Vagina (tissue), 2 donors: Measurements from ENCODE around the gene TTC7B. TPM values are rescaled to one million over a fixed set of nuclear protein-coding genes. Genes with fewer than 3 reads are reported as not detected.

Experiments used
- DNase-seq, 2 donors: peaks; one replicate each; pipeline ENCODE4 v3.0.0-alpha.2; 2017; ENCODE audit errors: extremely low spot score in 2 of 2
- H3K27ac ChIP-seq: fragments of 200-600 bp; sonication (generic); one replicate; pipeline ENCODE4 v1.5.1; 2019
- H3K27me3 ChIP-seq: fragments of 200-600 bp; sonication (generic); one replicate; pipeline ENCODE4 v1.5.1; 2019
- H3K36me3 ChIP-seq, 2 donors: fragments of 200-600 bp; sonication (generic); one replicate each; pipeline ENCODE4 v1.5.1; 2017 to 2019
- H3K4me1 ChIP-seq: fragments of 200-600 bp; sonication (generic); one replicate; pipeline ENCODE4 v1.5.1; 2019
- H3K4me3 ChIP-seq, 2 donors: fragments of 200-600 bp; sonication (generic); 1 replicate in 1 of 2; 2 replicates in 1 of 2; pipeline ENCODE4 v1.5.1; 2016 to 2019
- H3K9me3 ChIP-seq: fragments of 200-600 bp; sonication (generic); one replicate; pipeline ENCODE4 v1.5.1; 2019
- POLR2A ChIP-seq, 2 donors: fragments of 450-650 bp; IDR thresholded peaks; one replicate each; pipeline ENCODE4 v1.6.1; 2017; ENCODE audit warnings: antibody characterized with exemption in 2 of 2, mild to moderate bottlenecking in 2 of 2, moderate library complexity in 2 of 2
- POLR2AphosphoS5 ChIP-seq, 2 donors: sonication (generic); formaldehyde crosslinking; IDR thresholded peaks; one replicate each; pipeline ENCODE4 v1.9.0; 2017; ENCODE audit warnings: antibody characterized with exemption in 2 of 2, mild to moderate bottlenecking in 2 of 2, low read depth in 1 of 2; ENCODE audit not compliant: insufficient read depth in 1 of 2
- intact Hi-C: fragments of 100-400 bp; cut with DNase I; formaldehyde crosslinking; loops from one replicate; pipeline ENCODE4 v1.15.1; 2023
- total RNA-seq: library from RNA; depleted of rRNA; stranded (reverse); fragments of >200 nt; gene quantifications from one replicate; pipeline ENCODE4 v1.2.3, GENCODE V29; 2016
- TF ChIP-seq, protein P1 (sequence below), 3 experiments: fragments of 450-650 bp in 2 of 3; fragments of 200-600 bp in 1 of 3; sonication (generic) in 1 of 3; IDR thresholded peaks; one replicate each; pipeline ENCODE4 v1.5.1; 2017 to 2019; ENCODE audit warnings: antibody characterized with exemption in 3 of 3, mild to moderate bottlenecking in 2 of 3, moderate library complexity in 2 of 3

Gene TTC7B
- total RNA-seq, 1 donor from 2014 or later, result 56.0 TPM

DNA sequence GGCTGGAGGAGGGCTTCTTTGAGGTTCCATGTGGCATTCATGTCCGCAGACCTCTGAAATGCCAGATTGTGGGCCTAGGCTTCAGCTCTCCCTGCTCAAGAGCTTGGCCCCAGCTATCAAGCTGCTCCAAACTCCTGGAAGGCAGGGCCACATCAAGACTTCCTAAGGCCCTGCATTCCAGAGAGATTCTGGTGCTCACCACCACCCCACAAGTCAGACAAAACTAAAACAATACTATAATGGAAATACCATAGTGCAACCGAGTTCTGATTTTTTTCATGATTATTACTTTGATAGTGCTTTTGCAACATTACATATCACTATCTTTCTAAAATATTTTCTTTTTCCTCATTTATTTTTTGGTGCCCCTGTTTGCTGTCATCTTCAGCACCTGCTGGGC lies 333.1 kb downstream of the TTC7B start:
- Histone ChIP-seq H3K4me1 (no peaks in the 10 kb centered on the region), H3K27me3 (no peaks in the 10 kb centered on the region), H3K4me3 (no peak overlapping the region), H3K27ac (no peak overlapping the region), H3K9me3 (no peaks in the 10 kb centered on the region), H3K36me3 (no peaks in the 10 kb centered on the region)
- TF ChIP-seq POLR2AphosphoS5 (IDR thresholded peaks at IDR 0.05; ENCODE audit: insufficient read depth in 1 of 2, low read depth in 1 of 2) (no peak), POLR2A (IDR thresholded peaks at IDR 0.05) (no peak)
- TF ChIP-seq, protein P1, sequence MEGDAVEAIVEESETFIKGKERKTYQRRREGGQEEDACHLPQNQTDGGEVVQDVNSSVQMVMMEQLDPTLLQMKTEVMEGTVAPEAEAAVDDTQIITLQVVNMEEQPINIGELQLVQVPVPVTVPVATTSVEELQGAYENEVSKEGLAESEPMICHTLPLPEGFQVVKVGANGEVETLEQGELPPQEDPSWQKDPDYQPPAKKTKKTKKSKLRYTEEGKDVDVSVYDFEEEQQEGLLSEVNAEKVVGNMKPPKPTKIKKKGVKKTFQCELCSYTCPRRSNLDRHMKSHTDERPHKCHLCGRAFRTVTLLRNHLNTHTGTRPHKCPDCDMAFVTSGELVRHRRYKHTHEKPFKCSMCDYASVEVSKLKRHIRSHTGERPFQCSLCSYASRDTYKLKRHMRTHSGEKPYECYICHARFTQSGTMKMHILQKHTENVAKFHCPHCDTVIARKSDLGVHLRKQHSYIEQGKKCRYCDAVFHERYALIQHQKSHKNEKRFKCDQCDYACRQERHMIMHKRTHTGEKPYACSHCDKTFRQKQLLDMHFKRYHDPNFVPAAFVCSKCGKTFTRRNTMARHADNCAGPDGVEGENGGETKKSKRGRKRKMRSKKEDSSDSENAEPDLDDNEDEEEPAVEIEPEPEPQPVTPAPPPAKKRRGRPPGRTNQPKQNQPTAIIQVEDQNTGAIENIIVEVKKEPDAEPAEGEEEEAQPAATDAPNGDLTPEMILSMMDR (IDR thresholded peaks at IDR 0.05), result no peak
- DNase-seq, result peak in 1 of 2 donors; percentile 52
- intact Hi-C loops, result no loop called here

DNA sequence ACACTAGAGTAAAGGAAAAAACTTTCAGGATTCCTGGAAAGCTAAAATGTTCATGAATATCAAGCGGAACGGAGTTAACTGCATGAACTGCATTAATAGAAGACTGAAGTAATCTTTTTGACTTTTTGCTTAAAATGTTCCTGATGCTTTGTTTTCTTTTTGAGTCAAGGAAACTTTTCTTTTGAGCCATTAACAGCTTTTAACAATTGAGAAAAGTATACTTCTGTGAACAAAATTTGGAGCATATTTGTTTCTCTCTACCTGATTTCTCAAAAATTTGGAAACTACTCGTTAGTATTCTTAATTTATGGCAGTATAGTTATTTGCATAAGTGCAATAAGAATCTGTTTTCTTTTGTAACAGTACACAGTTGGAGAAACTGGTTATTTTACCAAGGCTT lies 340.9 kb downstream of the TTC7B start:
- H3K36me3 ChIP-seq, result no peaks in the 10 kb centered on the region
- intact Hi-C loops, result no loop called here
- H3K27me3 ChIP-seq, result no peaks in the 10 kb centered on the region
- no peak overlapping the region for H3K4me3 ChIP-seq
- no peaks in the 10 kb centered on the region for H3K4me1 ChIP-seq
- TF ChIP-seq POLR2A (IDR thresholded peaks at IDR 0.05), result no peak
- TF ChIP-seq, protein P1 (IDR thresholded peaks at IDR 0.05), result no peak
- no peak for TF ChIP-seq POLR2AphosphoS5 (IDR thresholded peaks at IDR 0.05; ENCODE audit: insufficient read depth in 1 of 2, low read depth in 1 of 2)
- no peak overlapping the region for H3K27ac ChIP-seq
- DNase-seq, result no peak
- H3K9me3 ChIP-seq, result no peaks in the 10 kb centered on the region

Other genes with a start within 250 kb of the TTC7B start
- gene RPS6KA5, start 244.2 kb upstream of the TTC7B start, total RNA-seq, result 5.2 TPM